ENCODE measurements around the gene WDR26.

WDR26 gene

DNA sequence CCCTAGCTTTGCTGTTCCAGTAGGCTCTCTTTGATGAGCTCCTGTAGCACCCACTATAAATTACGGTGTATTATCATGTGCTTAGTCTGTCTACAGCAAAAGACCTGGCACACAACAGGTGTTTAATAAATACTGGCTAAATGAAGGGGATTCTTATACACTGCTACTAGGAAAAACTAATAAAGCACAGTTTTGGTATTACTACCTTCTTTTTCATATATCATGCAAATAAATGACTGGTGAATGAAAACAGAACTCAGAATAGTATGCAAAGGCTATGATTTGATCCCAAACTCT is 26.4 kb downstream of the WDR26 start:
- no peaks in the 10 kb centered on the region for H3K9me3 ChIP-seq (ENCODE audit: insufficient read depth, low read length)
- DNase-seq (ENCODE audit: low read depth, low spot score), result no peak
- no peaks in the 10 kb centered on the region for H3K4me1 ChIP-seq (ENCODE audit: insufficient read depth, insufficient read length)
- no peak for TF ChIP-seq SUZ12 (IDR thresholded peaks at IDR 0.05; ENCODE audit: extremely low read depth, insufficient read depth, insufficient read length)
- H3K27me3 ChIP-seq (ENCODE audit: insufficient read depth, insufficient read length), result no peaks in the 10 kb centered on the region
- peaks cover 88% of the 10 kb centered on the region for H3K36me3 ChIP-seq (ENCODE audit: insufficient read depth, insufficient read length, low read length)
- H3K9ac ChIP-seq (ENCODE audit: insufficient read length, low read depth), result no peak overlapping the region
- no peak overlapping the region for H3K4me3 ChIP-seq (ENCODE audit: insufficient read length, low read depth)

- Histone ChIP-seq H3K9ac (ENCODE audit: insufficient read length, low read depth) (no peak overlapping the region), H3K4me3 (ENCODE audit: insufficient read length, low read depth) (no peak overlapping the region), H3K36me3 (ENCODE audit: insufficient read depth, insufficient read length, low read length) (peaks cover 87% of the 10 kb centered on the region), H3K4me1 (ENCODE audit: insufficient read depth, insufficient read length) (no peaks in the 10 kb centered on the region), H3K9me3 (ENCODE audit: insufficient read depth, low read length) (no peaks in the 10 kb centered on the region), H3K27me3 (ENCODE audit: insufficient read depth, insufficient read length) (no peaks in the 10 kb centered on the region)
- no peak for DNase-seq (ENCODE audit: low read depth, low spot score)
- TF ChIP-seq SUZ12 (IDR thresholded peaks at IDR 0.05; ENCODE audit: extremely low read depth, insufficient read depth, insufficient read length) (no peak), ZNF274 (IDR thresholded peaks at IDR 0.05; ENCODE audit: low read depth, low read length) (no peak), YY1 (IDR thresholded peaks at IDR 0.05; ENCODE audit: insufficient read depth, insufficient read length) (no peak)
Observed at GRCh38 chr1:224407571-224408293, 26.9 kb downstream of the WDR26 start.

DNA sequence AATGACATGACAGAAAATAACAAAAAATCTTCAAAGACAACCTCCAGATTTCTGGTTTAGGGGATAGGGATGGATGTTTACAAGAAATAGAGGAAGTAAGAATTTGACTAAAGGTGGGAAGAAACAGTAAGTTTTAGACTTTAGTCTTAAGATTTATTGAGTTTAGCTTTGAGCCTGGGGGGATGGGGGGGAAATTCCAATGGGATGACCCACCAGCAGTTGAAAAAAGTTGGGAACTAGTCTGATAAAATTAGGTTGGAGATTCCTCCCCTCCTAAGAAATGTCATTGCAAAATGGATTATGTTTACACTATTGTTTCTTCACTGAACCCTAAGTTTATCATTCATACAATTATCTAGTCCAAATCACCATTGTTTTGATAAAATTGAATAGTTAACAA is 28.4 kb downstream of the WDR26 start:
- no peaks in the 10 kb centered on the region for H3K4me1 ChIP-seq (ENCODE audit: insufficient read depth, insufficient read length)
- no peak overlapping the region for H3K9ac ChIP-seq (ENCODE audit: insufficient read length, low read depth)
- no peak for TF ChIP-seq SUZ12 (IDR thresholded peaks at IDR 0.05; ENCODE audit: extremely low read depth, insufficient read depth, insufficient read length)
- no peak for TF ChIP-seq YY1 (IDR thresholded peaks at IDR 0.05; ENCODE audit: insufficient read depth, insufficient read length)
- TF ChIP-seq ZNF274 (IDR thresholded peaks at IDR 0.05; ENCODE audit: low read depth, low read length), result no peak
- no peak for DNase-seq (ENCODE audit: low read depth, low spot score)
- H3K9me3 ChIP-seq (ENCODE audit: insufficient read depth, low read length), result no peaks in the 10 kb centered on the region
- H3K36me3 ChIP-seq (ENCODE audit: insufficient read depth, insufficient read length, low read length), result peaks cover 79% of the 10 kb centered on the region
- H3K27me3 ChIP-seq (ENCODE audit: insufficient read depth, insufficient read length), result no peaks in the 10 kb centered on the region
- H3K4me3 ChIP-seq (ENCODE audit: insufficient read length, low read depth), result no peak overlapping the region

DNA sequence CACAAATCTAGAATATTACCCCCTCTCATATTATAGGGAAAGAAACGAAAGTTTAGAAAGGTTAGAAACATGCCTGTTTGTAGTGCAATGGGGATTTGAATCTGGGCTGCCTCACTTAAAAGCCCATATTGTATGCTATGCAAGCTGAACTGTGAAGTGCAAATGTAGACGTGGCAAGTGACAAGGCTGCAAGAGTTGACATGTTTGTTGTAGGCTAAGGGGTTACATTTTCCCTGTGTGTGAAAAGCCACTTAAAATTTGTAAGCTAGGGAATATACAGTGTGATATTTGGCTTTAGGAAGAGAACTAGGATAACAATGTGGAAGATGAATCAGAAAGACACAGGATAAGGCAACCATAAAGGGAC is 29.0 kb downstream of the WDR26 start:
- TF ChIP-seq YY1 (IDR thresholded peaks at IDR 0.05; ENCODE audit: insufficient read depth, insufficient read length) (no peak), SUZ12 (IDR thresholded peaks at IDR 0.05; ENCODE audit: extremely low read depth, insufficient read depth, insufficient read length) (no peak), ZNF274 (IDR thresholded peaks at IDR 0.05; ENCODE audit: low read depth, low read length) (no peak)
- Histone ChIP-seq H3K4me1 (ENCODE audit: insufficient read depth, insufficient read length) (no peaks in the 10 kb centered on the region), H3K36me3 (ENCODE audit: insufficient read depth, insufficient read length, low read length) (peaks cover 79% of the 10 kb centered on the region), H3K4me3 (ENCODE audit: insufficient read length, low read depth) (no peak overlapping the region), H3K9me3 (ENCODE audit: insufficient read depth, low read length) (no peaks in the 10 kb centered on the region), H3K27me3 (ENCODE audit: insufficient read depth, insufficient read length) (no peaks in the 10 kb centered on the region), H3K9ac (ENCODE audit: insufficient read length, low read depth) (no peak overlapping the region)
- no peak for DNase-seq (ENCODE audit: low read depth, low spot score)

GRCh38 chr1:224404916-224405603 is 29.5 kb downstream of the WDR26 start:
- Histone ChIP-seq H3K36me3 (ENCODE audit: insufficient read depth, insufficient read length, low read length) (peaks cover 78% of the 10 kb centered on the region), H3K9ac (ENCODE audit: insufficient read length, low read depth) (no peak overlapping the region)

DNA sequence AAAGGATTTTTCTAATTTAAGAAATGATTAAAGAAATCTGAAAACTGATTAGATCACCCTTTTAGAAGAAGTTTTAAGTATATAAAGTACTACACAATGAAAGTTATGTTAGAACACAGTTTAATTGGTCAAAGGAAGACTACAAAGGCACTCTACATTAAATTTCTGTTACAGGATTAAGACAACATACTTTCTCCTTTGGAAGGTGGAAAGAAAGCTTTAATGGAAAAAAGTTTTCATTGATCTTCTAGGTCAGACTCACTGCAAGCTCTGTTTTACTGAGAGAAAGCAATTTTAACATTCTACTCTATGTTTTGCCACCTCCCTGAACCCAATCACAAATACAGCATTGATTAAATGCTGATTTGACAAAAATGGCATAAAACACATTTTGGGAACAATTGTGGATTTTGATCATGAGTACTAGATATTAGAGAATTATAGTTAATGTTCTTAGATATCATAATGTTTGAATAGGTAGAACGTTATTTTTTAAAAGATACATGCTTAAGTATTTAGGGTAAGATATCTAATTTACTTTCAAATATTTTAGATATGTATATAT is 32.0 kb downstream of the WDR26 start:
- peaks cover 81% of the 10 kb centered on the region for H3K36me3 ChIP-seq (ENCODE audit: insufficient read depth, insufficient read length, low read length)

More at GRCh38 chr1:224404916-224405603, 29.5 kb downstream of the WDR26 start:
- no peak for DNase-seq (ENCODE audit: low read depth, low spot score)
- Histone ChIP-seq H3K4me3 (ENCODE audit: insufficient read length, low read depth) (no peak overlapping the region), H3K9me3 (ENCODE audit: insufficient read depth, low read length) (no peaks in the 10 kb centered on the region), H3K4me1 (ENCODE audit: insufficient read depth, insufficient read length) (no peaks in the 10 kb centered on the region), H3K27me3 (ENCODE audit: insufficient read depth, insufficient read length) (no peaks in the 10 kb centered on the region)
- TF ChIP-seq SUZ12 (IDR thresholded peaks at IDR 0.05; ENCODE audit: extremely low read depth, insufficient read depth, insufficient read length) (no peak), YY1 (IDR thresholded peaks at IDR 0.05; ENCODE audit: insufficient read depth, insufficient read length) (no peak), ZNF274 (IDR thresholded peaks at IDR 0.05; ENCODE audit: low read depth, low read length) (no peak)

GRCh38 chr1:224399887-224400286 is 34.7 kb downstream of the WDR26 start:
- DNase-seq (ENCODE audit: low read depth, low spot score), result no peak
- Histone ChIP-seq H3K4me3 (ENCODE audit: insufficient read length, low read depth) (no peak overlapping the region), H3K36me3 (ENCODE audit: insufficient read depth, insufficient read length, low read length) (peaks cover 88% of the 10 kb centered on the region), H3K4me1 (ENCODE audit: insufficient read depth, insufficient read length) (no peaks in the 10 kb centered on the region), H3K9me3 (ENCODE audit: insufficient read depth, low read length) (no peaks in the 10 kb centered on the region), H3K9ac (ENCODE audit: insufficient read length, low read depth) (no peak overlapping the region), H3K27me3 (ENCODE audit: insufficient read depth, insufficient read length) (no peaks in the 10 kb centered on the region)
- TF ChIP-seq YY1 (IDR thresholded peaks at IDR 0.05; ENCODE audit: insufficient read depth, insufficient read length) (no peak), SUZ12 (IDR thresholded peaks at IDR 0.05; ENCODE audit: extremely low read depth, insufficient read depth, insufficient read length) (no peak), ZNF274 (IDR thresholded peaks at IDR 0.05; ENCODE audit: low read depth, low read length) (no peak)

More for the DNA sequence above, 32.0 kb downstream of the WDR26 start:
- TF ChIP-seq YY1 (IDR thresholded peaks at IDR 0.05; ENCODE audit: insufficient read depth, insufficient read length) (no peak), SUZ12 (IDR thresholded peaks at IDR 0.05; ENCODE audit: extremely low read depth, insufficient read depth, insufficient read length) (no peak), ZNF274 (IDR thresholded peaks at IDR 0.05; ENCODE audit: low read depth, low read length) (no peak)
- H3K9me3 ChIP-seq (ENCODE audit: insufficient read depth, low read length), result no peaks in the 10 kb centered on the region
- DNase-seq (ENCODE audit: low read depth, low spot score), result no peak
- no peaks in the 10 kb centered on the region for H3K27me3 ChIP-seq (ENCODE audit: insufficient read depth, insufficient read length)
- H3K4me3 ChIP-seq (ENCODE audit: insufficient read length, low read depth), result no peak overlapping the region
- no peaks in the 10 kb centered on the region for H3K4me1 ChIP-seq (ENCODE audit: insufficient read depth, insufficient read length)
- H3K9ac ChIP-seq (ENCODE audit: insufficient read length, low read depth), result no peak overlapping the region

Data from NT2/D1 (cell line).